ENCODE measurements around the gene NKX6-1. TPM values are rescaled to one million over a fixed set of nuclear protein-coding genes. Genes with fewer than 3 reads are reported as not detected.

Gene NKX6-1
- total RNA-seq, 2 experiments from 2014 or later = not detected

Other genes with a start within 250 kb of the NKX6-1 start
- under 1 TPM; 0.26 to 0.33 TPM for gene CDS1, start 83.8 kb upstream of the NKX6-1 start, total RNA-seq